Trophoblast cell (in vitro differentiated cells and primary cell): Measurements from ENCODE around the gene ELOA2.
"Not testable (repeated sequence)": the region's sequence is repeated elsewhere in the genome, so short reads cannot be mapped to it uniquely, and the experiment has no call there.

Experiments used
- DNase-seq, 2 donors: peaks; one replicate each; pipeline ENCODE4 v3.0.0-alpha.2; 2016
- H2AFZ ChIP-seq: 2 replicates; pipeline ENCODE4 v1.6.1; 2013; ENCODE audit warnings: low read length, moderate library complexity, mild to moderate bottlenecking; ENCODE audit not compliant: insufficient read depth, poor library complexity
- H2AK5ac ChIP-seq: 2 replicates; pipeline ENCODE4 v1.6.1; 2013; ENCODE audit warnings: mild to moderate bottlenecking, low read length
- H2BK120ac ChIP-seq: 2 replicates; pipeline ENCODE4 v1.6.1; 2013; ENCODE audit warnings: low read length, mild to moderate bottlenecking, moderate library complexity; ENCODE audit not compliant: insufficient read depth, poor library complexity
- H2BK12ac ChIP-seq: 2 replicates; pipeline ENCODE4 v1.6.1; 2013; ENCODE audit warnings: mild to moderate bottlenecking, low read length, moderate library complexity
- H2BK5ac ChIP-seq: 2 replicates; pipeline ENCODE4 v1.6.1; 2013; ENCODE audit warnings: low read length, low read depth, moderate library complexity, mild to moderate bottlenecking; ENCODE audit not compliant: poor library complexity
- H3K14ac ChIP-seq: 2 replicates; pipeline ENCODE4 v1.6.1; 2013; ENCODE audit warnings: mild to moderate bottlenecking, low read length
- H3K18ac ChIP-seq: 2 replicates; pipeline ENCODE4 v1.6.1; 2013; ENCODE audit warnings: mild to moderate bottlenecking, low read length
- H3K23ac ChIP-seq: 2 replicates; pipeline ENCODE4 v1.6.1; 2013; ENCODE audit warnings: low read length
- H3K27ac ChIP-seq: 2 replicates; pipeline ENCODE4 v1.5.1; 2013; ENCODE audit warnings: low read depth, mild to moderate bottlenecking, inconsistent platforms, low read length, moderate library complexity
- H3K27me3 ChIP-seq: 2 replicates; pipeline ENCODE4 v1.6.1; 2013; ENCODE audit warnings: inconsistent platforms, mild to moderate bottlenecking, low read length, moderate library complexity; ENCODE audit not compliant: insufficient read depth
- H3K36me3 ChIP-seq, 2 experiments: 1 replicate in 1 of 2; 2 replicates in 1 of 2; pipeline ENCODE4 v1.6.1; 2013; ENCODE audit warnings: low read length in 2 of 2, mild to moderate bottlenecking in 2 of 2, moderate library complexity in 1 of 2; ENCODE audit not compliant: insufficient read depth in 2 of 2, control insufficient read depth in 1 of 2
- H3K4ac ChIP-seq: 2 replicates; pipeline ENCODE4 v1.6.1; 2013; ENCODE audit warnings: low read depth, mild to moderate bottlenecking, low read length, moderate library complexity
- H3K4me1 ChIP-seq, 2 experiments: 1 replicate in 1 of 2; 2 replicates in 1 of 2; pipeline ENCODE4 v1.6.1; 2013; ENCODE audit warnings: low read length in 2 of 2, mild to moderate bottlenecking in 2 of 2, moderate library complexity in 1 of 2; ENCODE audit not compliant: insufficient read depth in 2 of 2, control insufficient read depth in 1 of 2
- H3K4me2 ChIP-seq: 2 replicates; pipeline ENCODE4 v1.6.1; 2013; ENCODE audit warnings: inconsistent platforms, mild to moderate bottlenecking, low read length, moderate library complexity
- H3K4me3 ChIP-seq: 2 replicates; pipeline ENCODE4 v1.5.1; 2013; ENCODE audit warnings: mild to moderate bottlenecking, low read depth, low read length, inconsistent platforms
- H3K79me1 ChIP-seq: one replicate; pipeline ENCODE4 v1.6.1; 2013; ENCODE audit warnings: low read length
- H3K79me2 ChIP-seq: 2 replicates; pipeline ENCODE4 v1.6.1; 2013; ENCODE audit warnings: low read length, mild to moderate bottlenecking; ENCODE audit not compliant: control insufficient read depth, insufficient read depth, poor library complexity
- H3K9ac ChIP-seq: 2 replicates; pipeline ENCODE4 v1.6.1; 2013; ENCODE audit warnings: mild to moderate bottlenecking, low read length
- H3K9me3 ChIP-seq: 2 replicates; pipeline ENCODE4 v1.6.1; 2013; ENCODE audit warnings: low read depth, mild to moderate bottlenecking, control low read depth, inconsistent platforms, low read length; ENCODE audit not compliant: insufficient read depth
- H4K12ac ChIP-seq: 2 replicates; pipeline ENCODE4 v1.6.1; 2013; ENCODE audit warnings: low read depth, mild to moderate bottlenecking, low read length, moderate library complexity
- H4K8ac ChIP-seq: 2 replicates; pipeline ENCODE4 v1.6.1; 2013; ENCODE audit warnings: low read depth, mild to moderate bottlenecking, low read length, moderate library complexity
- H4K91ac ChIP-seq: one replicate; pipeline ENCODE4 v1.6.1; 2013; ENCODE audit warnings: low read depth, mild to moderate bottlenecking, low read length, moderate library complexity
- WGBS: extraction: QIAGEN DNeasy Blood & Tissue Kit; methylation state at CpG from one replicate; pipeline ENCODE4 v1.1.7; 2013; ENCODE audit warnings: missing lambda C conversion rate; ENCODE audit not compliant: insufficient read length, insufficient coverage; ENCODE audit errors: extremely low coverage; 5-methylcytosine and 5-hydroxymethylcytosine counted together

Gene ELOA2

GRCh38 chr18:47022821-47023220, 12.6 kb downstream of the ELOA2 start:
- H4K12ac ChIP-seq, H4K91ac ChIP-seq, H3K27me3 ChIP-seq, H2BK12ac ChIP-seq, H4K8ac ChIP-seq, DNase-seq, H3K9me3 ChIP-seq, H3K4me3 ChIP-seq, H2BK5ac ChIP-seq, H3K18ac ChIP-seq, H3K79me1 ChIP-seq, H3K79me2 ChIP-seq, H3K27ac ChIP-seq, H3K4me2 ChIP-seq, H2BK120ac ChIP-seq, H2AK5ac ChIP-seq, H3K36me3 ChIP-seq, H3K14ac ChIP-seq, H3K4ac ChIP-seq, H3K4me1 ChIP-seq, H3K9ac ChIP-seq, H2AFZ ChIP-seq, H3K23ac ChIP-seq: not testable (repeated sequence)
- no CpG with 5 or more reads among the region's 29 CpGs for WGBS

GRCh38 chr18:47020757-47021156, 14.7 kb downstream of the ELOA2 start:
- H2BK120ac ChIP-seq, H2AK5ac ChIP-seq, H3K27me3 ChIP-seq, H4K12ac ChIP-seq, H3K4ac ChIP-seq, H3K14ac ChIP-seq, H3K9ac ChIP-seq, H3K4me1 ChIP-seq, H2BK12ac ChIP-seq, H3K4me3 ChIP-seq, H3K79me2 ChIP-seq, H3K36me3 ChIP-seq, H3K4me2 ChIP-seq, H3K18ac ChIP-seq, H4K8ac ChIP-seq, H3K9me3 ChIP-seq, H2AFZ ChIP-seq, H3K27ac ChIP-seq, DNase-seq, H4K91ac ChIP-seq, H2BK5ac ChIP-seq, H3K79me1 ChIP-seq, H3K23ac ChIP-seq: not testable (repeated sequence)
- no CpG with 5 or more reads among the region's 19 CpGs for WGBS

- H4K8ac ChIP-seq, H2BK120ac ChIP-seq, H2BK12ac ChIP-seq, H4K91ac ChIP-seq, H4K12ac ChIP-seq, H3K18ac ChIP-seq, H3K14ac ChIP-seq, H3K4me3 ChIP-seq, H3K27me3 ChIP-seq, H3K4me1 ChIP-seq, H3K23ac ChIP-seq, H2AK5ac ChIP-seq, H3K27ac ChIP-seq, H2AFZ ChIP-seq, H3K9ac ChIP-seq, DNase-seq, H3K36me3 ChIP-seq, H3K4me2 ChIP-seq, H3K9me3 ChIP-seq, H3K79me1 ChIP-seq, H3K79me2 ChIP-seq, H3K4ac ChIP-seq, H2BK5ac ChIP-seq: not testable (repeated sequence)
- WGBS = no CpG with 5 or more reads among the region's 10 CpGs
These were observed 15.6 kb downstream of the ELOA2 start for GRCh38 chr18:47019870-47020269.
